Parathyroid adenoma (tissue), 2 donors: ENCODE data around the gene ZC3H7B.

ENCODE experiments used
- H2AFZ ChIP-seq: fragments of 300-600 bp; sonication (generic); one replicate; pipeline ENCODE4 v1.7.0; 2017; ENCODE audit warnings: antibody characterized with exemption, mild to moderate bottlenecking
- H3K27ac ChIP-seq: fragments of 300-600 bp; sonication (generic); one replicate; pipeline ENCODE4 v1.7.0; 2017
- H3K27me3 ChIP-seq: fragments of 300-600 bp; sonication (generic); one replicate; pipeline ENCODE4 v1.7.0; 2017; ENCODE audit warnings: low read length; ENCODE audit not compliant: control insufficient read depth, insufficient read depth
- H3K36me3 ChIP-seq: fragments of 300-600 bp; sonication (generic); one replicate; pipeline ENCODE4 v1.7.0; 2017; ENCODE audit warnings: low read length; ENCODE audit not compliant: control insufficient read depth, insufficient read depth
- H3K4me1 ChIP-seq: fragments of 300-600 bp; sonication (generic); one replicate; pipeline ENCODE4 v1.7.0; 2017; ENCODE audit warnings: control low read depth
- H3K4me2 ChIP-seq: fragments of 300-600 bp; sonication (generic); one replicate; pipeline ENCODE4 v1.7.0; 2017; ENCODE audit warnings: low read length
- H3K4me3 ChIP-seq: fragments of 300-600 bp; sonication (generic); one replicate; pipeline ENCODE4 v1.7.0; 2017; ENCODE audit warnings: low read depth, low read length
- H3K79me2 ChIP-seq: fragments of 300-600 bp; sonication (generic); one replicate; pipeline ENCODE4 v1.7.0; 2017; ENCODE audit warnings: control low read depth
- H3K9ac ChIP-seq: fragments of 300-600 bp; sonication (generic); one replicate; pipeline ENCODE4 v1.7.0; 2017; ENCODE audit warnings: mild to moderate bottlenecking
- H3K9me3 ChIP-seq: fragments of 300-600 bp; sonication (generic); one replicate; pipeline ENCODE4 v1.7.0; 2017; ENCODE audit warnings: low read length; ENCODE audit not compliant: control insufficient read depth
- CTCF ChIP-seq: fragments of 300-600 bp; sonication (generic); IDR thresholded peaks from one replicate; pipeline ENCODE4 v1.7.0; 2017; ENCODE audit warnings: antibody characterized with exemption, mild to moderate bottlenecking
- donor health status: primary hyperparathyroidism.

The ZC3H7B gene

GRCh38 chr22:41263704-41264103, 37.6 kb upstream of the ZC3H7B start:
- Histone ChIP-seq H3K9me3 (no peaks in the 10 kb centered on the region), H3K9ac (no peak overlapping the region), H2AFZ (no peak overlapping the region), H3K27ac (no peak overlapping the region), H3K27me3 (no peaks in the 10 kb centered on the region), H3K4me2 (no peak overlapping the region), H3K4me1 (no peaks in the 10 kb centered on the region), H3K79me2 (no peaks in the 10 kb centered on the region), H3K4me3 (no peak overlapping the region), H3K36me3 (no peaks in the 10 kb centered on the region)
- TF ChIP-seq CTCF, result no peak

GRCh38 chr22:41264408-41264941, 36.9 kb upstream of the ZC3H7B start:
- Histone ChIP-seq H3K27ac (no peak overlapping the region), H3K27me3 (no peaks in the 10 kb centered on the region), H3K4me2 (no peak overlapping the region), H3K4me1 (no peaks in the 10 kb centered on the region), H3K79me2 (no peaks in the 10 kb centered on the region), H3K9ac (no peak overlapping the region), H3K4me3 (no peak overlapping the region), H3K9me3 (no peaks in the 10 kb centered on the region), H3K36me3 (no peaks in the 10 kb centered on the region), H2AFZ (no peak overlapping the region)
- no peak for TF ChIP-seq CTCF

- no peak overlapping the region for H2AFZ ChIP-seq
- no peaks in the 10 kb centered on the region for H3K79me2 ChIP-seq
- H3K36me3 ChIP-seq, result no peaks in the 10 kb centered on the region
- no peak for TF ChIP-seq CTCF
- no peak overlapping the region for H3K27ac ChIP-seq
- H3K27me3 ChIP-seq, result no peaks in the 10 kb centered on the region
- H3K4me2 ChIP-seq, result no peak overlapping the region
- no peak overlapping the region for H3K4me3 ChIP-seq
- H3K9ac ChIP-seq, result no peak overlapping the region
- H3K9me3 ChIP-seq, result no peaks in the 10 kb centered on the region
- no peaks in the 10 kb centered on the region for H3K4me1 ChIP-seq
Measured at GRCh38 chr22:41267958-41268357, 33.4 kb upstream of the ZC3H7B start.

- TF ChIP-seq CTCF, result no peak
- H3K9ac ChIP-seq, result no peak overlapping the region
- no peaks in the 10 kb centered on the region for H3K36me3 ChIP-seq
- H3K4me2 ChIP-seq, result no peak overlapping the region
- H3K4me1 ChIP-seq, result no peaks in the 10 kb centered on the region
- H3K79me2 ChIP-seq, result no peaks in the 10 kb centered on the region
- no peak overlapping the region for H2AFZ ChIP-seq
- H3K27me3 ChIP-seq, result no peaks in the 10 kb centered on the region
- H3K9me3 ChIP-seq, result no peaks in the 10 kb centered on the region
- H3K4me3 ChIP-seq, result no peak overlapping the region
- H3K27ac ChIP-seq, result no peak overlapping the region
Measured at GRCh38 chr22:41271787-41272186, 29.5 kb upstream of the ZC3H7B start.

- Histone ChIP-seq H3K4me1 (no peaks in the 10 kb centered on the region), H3K36me3 (no peaks in the 10 kb centered on the region), H3K9ac (no peak overlapping the region)
Measured at GRCh38 chr22:41273128-41273527, 28.2 kb upstream of the ZC3H7B start.

More at GRCh38 chr22:41273128-41273527, 28.2 kb upstream of the ZC3H7B start:
- no peak for TF ChIP-seq CTCF
- no peaks in the 10 kb centered on the region for H3K27me3 ChIP-seq
- no peaks in the 10 kb centered on the region for H3K79me2 ChIP-seq
- no peak overlapping the region for H3K27ac ChIP-seq
- H3K4me2 ChIP-seq, result no peak overlapping the region
- H2AFZ ChIP-seq, result no peak overlapping the region
- H3K4me3 ChIP-seq, result no peak overlapping the region
- H3K9me3 ChIP-seq, result no peaks in the 10 kb centered on the region
